Natural killer cell (primary cell): ENCODE measurements around the gene PTH1R. TPM values are rescaled to one million over a fixed set of nuclear protein-coding genes. Genes with fewer than 3 reads are reported as not detected.

ENCODE experiments used
- ATAC-seq, 3 donors: fragments of 150-1000 bp in 2 of 3; fragments of 200-7000 bp in 1 of 3; cut with Tn5 transposase; 1 replicate in 1 of 3; 2 replicates in 2 of 3; pipeline ENCODE4 v1.10.0; 2021; ENCODE audit warnings: mild to moderate bottlenecking in 2 of 3, moderate library complexity in 2 of 3
- DNase-seq, 2 donors: peaks; one replicate each; pipeline versions ENCODE4 v3.0.0 to v3.0.0-alpha.2; 2013 to 2021; ENCODE audit warnings: mixed read lengths in 1 of 2
- H3K27ac ChIP-seq: one replicate; pipeline ENCODE4 v1.5.1; 2013; ENCODE audit warnings: mild to moderate bottlenecking, low read length
- H3K27me3 ChIP-seq: one replicate; pipeline ENCODE4 v1.6.1; 2013; ENCODE audit warnings: low read length; ENCODE audit not compliant: control insufficient read depth, insufficient read depth
- H3K36me3 ChIP-seq: one replicate; pipeline ENCODE4 v1.6.1; 2013; ENCODE audit warnings: low read length; ENCODE audit not compliant: control insufficient read depth, insufficient read depth
- H3K4me1 ChIP-seq: one replicate; pipeline ENCODE4 v1.6.1; 2013; ENCODE audit warnings: low read length; ENCODE audit not compliant: control insufficient read depth, insufficient read depth
- H3K4me3 ChIP-seq: one replicate; pipeline ENCODE4 v1.5.1; 2013; ENCODE audit warnings: low read length
- H3K9me3 ChIP-seq: one replicate; pipeline ENCODE4 v1.6.1; 2013; ENCODE audit warnings: low read length; ENCODE audit not compliant: control insufficient read depth, insufficient read depth
- H3K27ac Mint-ChIP-seq, 2 donors: one replicate each; pipeline ENCODE4 v1.8.0; 2022; ENCODE audit warnings: mild to moderate bottlenecking in 2 of 2, mixed read lengths in 2 of 2, moderate library complexity in 1 of 2
- H3K27me3 Mint-ChIP-seq, 2 donors: one replicate each; pipeline ENCODE4 v1.8.0; 2022; ENCODE audit warnings: low read depth in 2 of 2, mixed read lengths in 2 of 2
- H3K36me3 Mint-ChIP-seq: one replicate; pipeline ENCODE4 v1.8.0; 2022; ENCODE audit warnings: mixed read lengths
- H3K4me1 Mint-ChIP-seq, 2 donors: one replicate each; pipeline ENCODE4 v1.8.0; 2022; ENCODE audit warnings: mixed read lengths in 2 of 2
- H3K4me3 Mint-ChIP-seq: one replicate; pipeline ENCODE4 v1.8.0; 2022; ENCODE audit warnings: mild to moderate bottlenecking, moderate library complexity, mixed read lengths
- H3K9me3 Mint-ChIP-seq, 2 donors: one replicate each; pipeline ENCODE4 v1.8.0; 2022; ENCODE audit warnings: mixed read lengths in 2 of 2
- CTCF ChIP-seq: fragments of 200-600 bp; IDR thresholded peaks from one replicate; pipeline ENCODE4 v1.8.0; 2022; ENCODE audit warnings: antibody characterized with exemption
- WGBS: methylation state at CpG from one replicate; pipeline ENCODE4 v1.1.7; 2013; ENCODE audit warnings: missing lambda C conversion rate; ENCODE audit not compliant: insufficient coverage; 5-methylcytosine and 5-hydroxymethylcytosine counted together
- intact Hi-C: fragments of 100-400 bp; cut with micrococcal nuclease; formaldehyde crosslinking; loops from one replicate; pipeline ENCODE4 v1.14.2; 2022
- total RNA-seq, 4 donors: library from RNA; stranded (reverse); fragments of 120-200 nt in 1 of 4; gene quantifications; one replicate each; pipeline versions ENCODE4 v1.2.3 to v1.2.4, GENCODE V29; 2013 to 2022

The PTH1R gene
- total RNA-seq, 3 donors from 2014 or later (not counting 1 experiment from before 2014, with no cell fraction given) = not detected

GRCh38 chr3:46952813-46953212 is 75.3 kb downstream of the PTH1R start:
- Mint-ChIP-seq H3K4me3 (peak overlapping the region; percentile 78), H3K4me1 (peaks cover 89 to 95% of the 10 kb centered on the region in 2 donors), H3K27me3 (no peaks in the 10 kb centered on the region), H3K36me3 (no peaks in the 10 kb centered on the region), H3K9me3 (no peaks in the 10 kb centered on the region), H3K27ac (peak overlapping the region; percentile 94 to 99)
- no peak for TF ChIP-seq CTCF
- Histone ChIP-seq H3K36me3 (no peaks in the 10 kb centered on the region), H3K27ac (peak overlapping the region; percentile 94), H3K9me3 (no peaks in the 10 kb centered on the region), H3K27me3 (no peaks in the 10 kb centered on the region), H3K4me3 (no peak overlapping the region), H3K4me1 (peaks cover 98% of the 10 kb centered on the region)
- ATAC-seq = no peak
- DNase-seq = no peak
- intact Hi-C loops = no loop called here
- WGBS = 43% methylated on average over 2 of the region's 2 CpGs

Other genes starting within 250 kb of the PTH1R start
- gene ALS2CL, start 184.0 kb upstream of the PTH1R start, total RNA-seq = 1 to 10 TPM in 1 of 3 donors, under 1 TPM in 2; 0.07 to 1.3 (median 0.70) TPM
- gene TMIE, start 176.3 kb upstream of the PTH1R start, total RNA-seq = not detected
- under 1 TPM in 1 of 3 donors, not detected in 2; 0.16 TPM for gene PRSS50, start 159.9 kb upstream of the PTH1R start, total RNA-seq
- gene MYL3, start 14.3 kb upstream of the PTH1R start, total RNA-seq = not detected
- gene CCDC12, start 99.0 kb downstream of the PTH1R start, total RNA-seq = 100 to 1,000 TPM; 104 to 114 (median 111) TPM
- 100 to 1,000 TPM; 453 to 536 (median 532) TPM for gene NBEAL2, start 101.9 kb downstream of the PTH1R start, total RNA-seq